ENCODE data around the gene OTUD6A. TPM values are rescaled to one million over a fixed set of nuclear protein-coding genes. Genes with fewer than 3 reads are reported as not detected.

Gene OTUD6A
- total RNA-seq, 1 experiment from 2014 or later, result not detected

GRCh38 chrX:70049925-70050324 lies 12.3 kb upstream of the OTUD6A start, which contains the start of gene AWAT2:
Gene AWAT2 (minus strand): TSS chrX:70049938. CDS start chrX:70049932, 6 bp downstream.
- no peaks in the 10 kb centered on the region for H3K79me2 ChIP-seq (ENCODE audit: insufficient read depth, low read length)
- no TSS peak for BruUV-seq (replicated peaks)
- RAD21 ChIA-PET (ENCODE audit: low non-redundant PET in 1 of 2, low total read pairs in 2 of 2, uncharacterized antibody in 2 of 2, unreplicated experiment in 2 of 2), result no interaction called here
- no peaks in the 10 kb centered on the region for H4K20me1 ChIP-seq (ENCODE audit: insufficient read depth)
- ATAC-seq (no peak), DNase-seq (ENCODE audit: low read depth, low spot score) (no peak)
- H3K4me1 ChIP-seq (ENCODE audit: control insufficient read depth in 1 of 2, insufficient read depth in 2 of 2, low read length in 2 of 2), result no peaks in the 10 kb centered on the region
- no peaks in the 10 kb centered on the region for H3K36me3 ChIP-seq (ENCODE audit: control insufficient read depth in 1 of 2, insufficient read depth in 2 of 2, low read length in 2 of 2)
- no peak within 1 kb of the TSS for H3K4me3 ChIP-seq (replicated peaks in 1 of 2; ENCODE audit: low read depth in 1 of 2, low read length in 2 of 2)
- H3K27me3 ChIP-seq (ENCODE audit: insufficient read depth, low read length), result no peaks in the 10 kb centered on the region
- POLR2A ChIA-PET, result no interaction called here
- TF ChIP-seq ATF3 (IDR thresholded peaks at IDR 0.05) (no peak), POLR2A (IDR thresholded peaks at IDR 0.05; ENCODE audit: borderline replicate concordance, extremely low read depth, insufficient read depth, insufficient read length) (no peak), SRF (IDR thresholded peaks at IDR 0.05; ENCODE audit: low read depth) (no peak), MAX (IDR thresholded peaks at IDR 0.05) (no peak)
- no peak within 1 kb of the TSS for H3K27ac ChIP-seq (ENCODE audit: low read depth, low read length)
- H3K9me3 ChIP-seq (ENCODE audit: control insufficient read depth in 1 of 2, insufficient read depth in 1 of 2, low read depth in 1 of 2, low read length in 2 of 2), result no peaks in the 10 kb centered on the region
- H3K9me2 ChIP-seq (ENCODE audit: insufficient read depth), result no peaks in the 10 kb centered on the region
- CTCF ChIA-PET, result no interaction called here
- H2AFZ ChIP-seq (ENCODE audit: low read depth, low read length, poor library complexity, severe bottlenecking), result no peak within 1 kb of the TSS
- H3K4me2 ChIP-seq (ENCODE audit: low read length), result no peak within 1 kb of the TSS
- intact Hi-C loops (cut with micrococcal nuclease), result no loop called here
- H3K9ac ChIP-seq (ENCODE audit: low read length), result no peak within 1 kb of the TSS

- H4K20me1 ChIP-seq (ENCODE audit: insufficient read depth), result no peaks in the 10 kb centered on the region
- ChIA-PET CTCF (no interaction called here), RAD21 (ENCODE audit: low non-redundant PET in 1 of 2, low total read pairs in 2 of 2, uncharacterized antibody in 2 of 2, unreplicated experiment in 2 of 2) (no interaction called here), POLR2A (no interaction called here)
- no peak overlapping the region for H3K4me2 ChIP-seq (ENCODE audit: low read length)
- ATAC-seq, result no peak
- no TSS peak for BruUV-seq (replicated peaks)
- intact Hi-C loops (cut with micrococcal nuclease), result no loop called here
- H2AFZ ChIP-seq (ENCODE audit: low read depth, low read length, poor library complexity, severe bottlenecking), result no peak overlapping the region
- H3K4me1 ChIP-seq (ENCODE audit: control insufficient read depth in 1 of 2, insufficient read depth in 2 of 2, low read length in 2 of 2), result no peaks in the 10 kb centered on the region
- H3K27me3 ChIP-seq (ENCODE audit: insufficient read depth, low read length), result no peaks in the 10 kb centered on the region
- no peaks in the 10 kb centered on the region for H3K9me2 ChIP-seq (ENCODE audit: insufficient read depth)
- no peak overlapping the region for H3K4me3 ChIP-seq (replicated peaks in 1 of 2; ENCODE audit: low read depth in 1 of 2, low read length in 2 of 2)
- H3K27ac ChIP-seq (ENCODE audit: low read depth, low read length), result no peak overlapping the region
- DNase-seq (ENCODE audit: low read depth, low spot score), result no peak
- no peak overlapping the region for H3K9ac ChIP-seq (ENCODE audit: low read length)
- no peaks in the 10 kb centered on the region for H3K79me2 ChIP-seq (ENCODE audit: insufficient read depth, low read length)
- no peaks in the 10 kb centered on the region for H3K36me3 ChIP-seq (ENCODE audit: control insufficient read depth in 1 of 2, insufficient read depth in 2 of 2, low read length in 2 of 2)
- no peaks in the 10 kb centered on the region for H3K9me3 ChIP-seq (ENCODE audit: control insufficient read depth in 1 of 2, insufficient read depth in 1 of 2, low read depth in 1 of 2, low read length in 2 of 2)
- TF ChIP-seq ZFX (IDR thresholded peaks at IDR 0.05), result no peak
- no peak for TF ChIP-seq CBX3 (IDR thresholded peaks at IDR 0.05; ENCODE audit: low read depth)
- TF ChIP-seq TCF7L2 (IDR thresholded peaks at IDR 0.05; ENCODE audit: borderline replicate concordance, extremely low read depth, insufficient read depth, insufficient read length), result no peak
- TF ChIP-seq MAX (IDR thresholded peaks at IDR 0.05), result no peak
- TF ChIP-seq CEBPB (IDR thresholded peaks at IDR 0.05; ENCODE audit: low read depth), result no peak
Observed at GRCh38 chrX:70052895-70053615, 9.2 kb upstream of the OTUD6A start.

All from HCT116 (cell line).